GM18907 (cell line): ENCODE data around the gene TMEM86B.

Source experiments
- ATAC-seq: cut with Tn5 transposase; IDR thresholded peaks from one replicate; pipeline ENCODE4 v1.9.1; 2021; ENCODE audit warnings: mild to moderate bottlenecking, moderate library complexity; ENCODE audit not compliant: unreplicated experiment

TMEM86B gene

GRCh38 chr19:55179606-55180484, 48.7 kb downstream of the TMEM86B start, which contains the start of gene SYT5:
Gene SYT5 (minus strand): TSS chr19:55180289. CDS start chr19:55179041, 1,248 bp downstream.
- ATAC-seq: peak; percentile 28

- ATAC-seq: peak; percentile 72
Observed at GRCh38 chr19:55178781-55179599, 49.6 kb downstream of the TMEM86B start.
